GM12891 (cell line): ENCODE measurements around the gene CREB5.

Source experiments
- POLR2A ChIP-seq: IDR thresholded peaks from 2 replicates; pipeline ENCODE4 v1.6.1; 2011; ENCODE audit warnings: low read depth, low read length, control low read depth
- POLR2AphosphoS5 ChIP-seq: IDR thresholded peaks from 2 replicates; pipeline ENCODE4 v1.6.1; 2011; ENCODE audit warnings: low read depth, low read length, control low read depth
- TAF1 ChIP-seq: IDR thresholded peaks from 2 replicates; pipeline ENCODE4 v1.6.1; 2011; ENCODE audit warnings: low read depth, low read length, control low read depth

DNA sequence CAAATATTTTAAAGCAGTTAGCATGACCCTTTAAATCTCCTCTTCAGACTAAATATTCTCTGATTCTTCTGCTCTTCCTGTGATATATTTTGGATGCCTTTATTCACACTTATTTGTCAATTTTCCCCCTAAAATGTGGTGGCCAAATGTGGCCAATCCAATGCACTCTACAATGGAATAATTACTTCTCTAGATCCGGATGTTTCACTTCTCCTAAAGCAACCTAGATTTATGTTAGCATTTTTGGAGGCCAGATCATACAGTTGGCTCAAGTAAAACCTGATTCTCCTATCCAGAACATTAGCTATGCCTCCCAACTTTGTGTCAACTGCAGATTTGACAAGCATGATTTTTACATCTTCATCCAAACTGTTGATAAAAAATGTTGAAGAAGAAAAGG lies 153.7 kb downstream of the CREB5 start:
- TF ChIP-seq POLR2AphosphoS5 (no peak), TAF1 (no peak), POLR2A (no peak)
